Spleen (tissue), 11 donors: ENCODE results near the gene GCK. TPM values are rescaled to one million over a fixed set of nuclear protein-coding genes. Genes with fewer than 3 reads are reported as not detected.

Experiments used
- DNase-seq: peaks from one replicate; pipeline ENCODE4 v3.0.0-alpha.2; 2020
- H3K27ac ChIP-seq, 8 donors: fragments of 200-600 bp; sonication (generic) in 7 of 8; 1 replicate in 4 of 8; 2 replicates in 4 of 8; pipeline versions ENCODE4 v1.5.0 to v1.8.0; 2016 to 2021; ENCODE audit warnings: inconsistent platforms in 4 of 8, mild to moderate bottlenecking in 4 of 8, moderate library complexity in 1 of 8
- H3K27me3 ChIP-seq, 7 donors: fragments of 200-600 bp; sonication (generic) in 6 of 7; replicated peaks in 1 of 7; 1 replicate in 4 of 7; 2 replicates in 3 of 7; pipeline versions ENCODE4 v1.5.0 to v1.8.0; 2016 to 2021; ENCODE audit warnings: inconsistent platforms in 3 of 7, mild to moderate bottlenecking in 1 of 7
- H3K36me3 ChIP-seq, 6 donors: fragments of 200-600 bp; sonication (generic) in 5 of 6; 1 replicate in 4 of 6; 2 replicates in 2 of 6; pipeline versions ENCODE4 v1.5.0 to v1.8.0; 2016 to 2021; ENCODE audit warnings: inconsistent platforms in 2 of 6
- H3K4me1 ChIP-seq, 6 donors: fragments of 200-600 bp; sonication (generic) in 5 of 6; 1 replicate in 3 of 6; 2 replicates in 3 of 6; pipeline versions ENCODE4 v1.5.0 to v1.8.0; 2016 to 2021; ENCODE audit warnings: inconsistent platforms in 3 of 6
- H3K4me3 ChIP-seq, 8 donors: fragments of 200-600 bp; sonication (generic) in 7 of 8; 1 replicate in 4 of 8; 2 replicates in 4 of 8; pipeline versions ENCODE4 v1.5.0 to v1.8.0; 2016 to 2021; ENCODE audit warnings: inconsistent platforms in 4 of 8, mild to moderate bottlenecking in 4 of 8, moderate library complexity in 2 of 8
- H3K9me3 ChIP-seq, 8 donors: fragments of 200-600 bp; sonication (generic) in 7 of 8; 1 replicate in 4 of 8; 2 replicates in 4 of 8; pipeline versions ENCODE4 v1.5.0 to v1.8.0; 2016 to 2021; ENCODE audit warnings: inconsistent platforms in 4 of 8
- CTCF ChIP-seq, 11 experiments: fragments of 200-600 bp in 7 of 11; fragments of 450-650 bp in 4 of 11; sonication (generic) in 4 of 11; IDR thresholded peaks in 8 of 11; conservative IDR thresholded peaks in 3 of 11; 1 replicate in 7 of 11; 2 replicates in 4 of 11; pipeline versions ENCODE4 v1.4.0 to v1.8.0; 2016 to 2021; ENCODE audit warnings: antibody characterized with exemption in 11 of 11, inconsistent platforms in 4 of 11, mild to moderate bottlenecking in 1 of 11
- POLR2A ChIP-seq, 3 donors: fragments of 450-650 bp; IDR thresholded peaks; one replicate each; pipeline ENCODE4 v1.5.1; 2017; ENCODE audit warnings: antibody characterized with exemption in 3 of 3, mild to moderate bottlenecking in 1 of 3
- POLR2AphosphoS5 ChIP-seq, 3 donors: sonication (generic); formaldehyde crosslinking; IDR thresholded peaks; one replicate each; pipeline ENCODE4 v1.5.1; 2017; ENCODE audit warnings: antibody characterized with exemption in 3 of 3
- WGBS, 5 donors: extraction: QIAGEN DNeasy Blood & Tissue Kit in 3 of 5; methylation state at CpG; one replicate each; pipeline versions ENCODE4 v1.1.5 to v1.1.7; 2013 to 2018; 5-methylcytosine and 5-hydroxymethylcytosine counted together
- intact Hi-C: fragments of 100-400 bp; cut with DNase I; formaldehyde crosslinking; loops from one replicate; pipeline ENCODE4 v1.15.0; 2023; ENCODE audit warnings: low total_unique reads
- polyA plus RNA-seq, 3 donors: library from polyadenylated mRNA; stranded (reverse); fragments of 200-250 nt; gene quantifications; one replicate each; pipeline ENCODE4 v1.2.1, GENCODE V29; 2013
- total RNA-seq, 7 donors: library from RNA; depleted of rRNA in 3 of 7; stranded (reverse); fragments of >200 nt in 3 of 7; fragmentation: NEBNext Ultra II Directional in 4 of 7; extraction: Animal tissue kit (Norgen Biotek cat#: 25700) in 4 of 7; gene quantifications; one replicate each; pipeline versions ENCODE4 v1.1.0 to v1.2.1, GENCODE V29; 2016 to 2021
- donor health status: healthy with polysubstance abuse.
- donor health status: DM: no; HTN: no; CAD: no; lungs with moderate emphysema.
- donor health status: DM: no; HTN: no; CAD: no.
- donor health status: Bipolar disorder and iron deficiency.
- donor health status: healthy.
- donor health status: DM: no; HTN: no; CAD: no.
- donor health status: DM: yes; HTN: yes; CAD: no.

GCK gene
- total and polyA plus RNA-seq, 10 donors = 0.29 to 1.7 (median 0.55) TPM; not detected in 3

GRCh38 chr7:44149571-44150465, 39.4 kb downstream of the GCK start:
- no peaks in the 10 kb centered on the region for H3K36me3 ChIP-seq
- peaks cover 0 to 21% (median 7%) of the 10 kb centered on the region in 7 donors for H3K27me3 ChIP-seq
- no peaks in the 10 kb centered on the region for H3K9me3 ChIP-seq
- H3K4me3 ChIP-seq = no peak overlapping the region
- WGBS, 5 donors = 83 to 90% (median 84%) methylated on average over 18 of the region's 18 CpGs
- peak overlapping the region in 1 of 8 donors; percentile 5 for H3K27ac ChIP-seq
- intact Hi-C loops = no loop called here
- DNase-seq = peak; percentile 54
- peaks cover 5 to 35% (median 21%) of the 10 kb centered on the region in 6 donors for H3K4me1 ChIP-seq
- TF ChIP-seq POLR2A (IDR thresholded peaks at IDR 0.05) = no peak
- no peak for TF ChIP-seq POLR2AphosphoS5 (IDR thresholded peaks at IDR 0.05)
- no peak for TF ChIP-seq CTCF (IDR thresholded peaks at IDR 0.05 in 8 of 11, conservative IDR thresholded peaks at IDR 0.05 in 3 of 11)

- TF ChIP-seq POLR2AphosphoS5 (IDR thresholded peaks at IDR 0.05) (no peak), POLR2A (IDR thresholded peaks at IDR 0.05) (no peak), CTCF (IDR thresholded peaks at IDR 0.05 in 8 of 11, conservative IDR thresholded peaks at IDR 0.05 in 3 of 11) (no peak)
Observed at GRCh38 chr7:44148961-44149536, 40.2 kb downstream of the GCK start.

GRCh38 chr7:44148166-44148565, 41.1 kb downstream of the GCK start:
- 84 to 100% (median 89%) methylated on average over 2 of the region's 2 CpGs for WGBS, 5 donors
- Histone ChIP-seq H3K27ac (no peak overlapping the region), H3K4me3 (no peak overlapping the region), H3K9me3 (no peaks in the 10 kb centered on the region), H3K4me1 (peaks cover 5 to 35% (median 21%) of the 10 kb centered on the region in 6 donors), H3K36me3 (no peaks in the 10 kb centered on the region), H3K27me3 (peaks cover 0 to 28% (median 7%) of the 10 kb centered on the region in 7 donors)
- no peak for DNase-seq
- intact Hi-C loops = no loop called here
- TF ChIP-seq CTCF (IDR thresholded peaks at IDR 0.05 in 8 of 11, conservative IDR thresholded peaks at IDR 0.05 in 3 of 11) (no peak), POLR2A (IDR thresholded peaks at IDR 0.05) (no peak), POLR2AphosphoS5 (IDR thresholded peaks at IDR 0.05) (no peak)

More at GRCh38 chr7:44148961-44149536, 40.2 kb downstream of the GCK start:
- H3K4me1 ChIP-seq = peaks cover 5 to 35% (median 21%) of the 10 kb centered on the region in 6 donors
- intact Hi-C loops = no loop called here
- H3K9me3 ChIP-seq = no peaks in the 10 kb centered on the region
- peak; percentile 14 for DNase-seq
- WGBS, 5 donors = 79 to 89% (median 83%) methylated on average over 9 of the region's 9 CpGs
- peaks cover 0 to 28% (median 7%) of the 10 kb centered on the region in 7 donors for H3K27me3 ChIP-seq
- no peak overlapping the region for H3K4me3 ChIP-seq
- H3K36me3 ChIP-seq = no peaks in the 10 kb centered on the region
- no peak overlapping the region for H3K27ac ChIP-seq
